ENCODE measurements around the gene AK5.

The AK5 gene

DNA sequence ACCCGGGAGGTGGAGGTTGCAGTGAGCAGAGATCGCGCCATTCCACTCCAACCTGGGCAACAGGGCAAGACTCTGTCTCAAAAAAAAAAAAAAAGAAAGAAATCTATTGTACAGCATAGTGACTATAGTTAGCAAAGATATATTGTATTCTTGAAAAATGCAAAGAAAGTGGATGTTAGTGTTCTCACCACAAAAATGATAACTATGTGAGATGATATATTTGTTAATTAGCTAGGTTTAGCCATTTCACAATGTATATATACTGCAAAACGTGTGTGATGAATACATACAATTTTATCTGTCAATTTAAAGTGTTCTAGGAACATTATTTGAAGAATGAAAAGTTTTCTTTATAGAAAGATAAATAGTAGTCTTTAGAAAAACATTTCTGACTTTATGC is 179.9 kb downstream of the AK5 start:
- DNase-seq, result no peak

DNA sequence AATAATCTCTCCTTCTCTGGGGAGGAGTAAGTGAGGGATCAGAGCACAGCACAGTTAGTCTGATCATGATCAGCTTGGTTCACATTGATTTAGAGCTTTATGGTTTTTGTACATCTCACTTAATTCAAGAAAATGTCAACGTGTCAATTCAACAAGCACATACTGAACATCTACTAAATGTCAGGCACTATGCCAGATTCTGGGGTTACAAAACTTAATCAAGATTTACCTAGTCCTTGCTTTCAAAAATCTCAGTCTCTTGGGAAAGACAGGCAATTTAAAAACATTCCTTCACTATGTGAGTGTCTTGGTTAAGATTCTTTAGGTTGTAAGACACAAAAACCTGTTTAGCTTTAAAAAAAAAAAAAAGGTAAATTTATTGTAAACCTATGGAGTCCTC is 181.4 kb downstream of the AK5 start:
- no peak for DNase-seq

- no peak for DNase-seq
These were observed 183.3 kb downstream of the AK5 start for GRCh38 chr1:77465139-77465538.

- no peak for DNase-seq
These were observed 184.1 kb downstream of the AK5 start for GRCh38 chr1:77465922-77466321.

- DNase-seq, result no peak
These were observed 185.3 kb downstream of the AK5 start for GRCh38 chr1:77467021-77467595.

GRCh38 chr1:77467741-77468140 is 185.9 kb downstream of the AK5 start:
- no peak for DNase-seq

- no peak for DNase-seq
These were observed 186.6 kb downstream of the AK5 start for GRCh38 chr1:77468257-77468948.

GRCh38 chr1:77468949-77469710 is 187.3 kb downstream of the AK5 start:
- DNase-seq, result no peak

DNA sequence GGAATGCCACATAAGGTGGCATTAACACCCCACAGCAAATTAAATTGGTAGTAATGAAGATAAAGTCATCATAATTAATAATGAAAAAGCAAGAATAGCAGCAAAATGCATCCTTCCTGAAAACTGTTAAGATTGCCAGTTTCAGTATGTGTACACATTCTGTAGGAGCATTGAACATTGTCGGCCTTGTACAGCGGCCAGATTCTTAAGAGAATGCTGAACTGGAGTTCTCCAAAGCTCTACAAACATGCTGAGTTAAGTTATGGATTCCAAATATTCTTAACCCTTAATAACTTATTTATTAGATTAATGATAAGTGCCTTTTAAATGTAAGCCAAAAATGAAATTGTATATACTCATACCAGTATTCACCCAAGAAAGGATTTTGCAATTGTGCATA is 189.9 kb downstream of the AK5 start:
- DNase-seq, result no peak

DNA sequence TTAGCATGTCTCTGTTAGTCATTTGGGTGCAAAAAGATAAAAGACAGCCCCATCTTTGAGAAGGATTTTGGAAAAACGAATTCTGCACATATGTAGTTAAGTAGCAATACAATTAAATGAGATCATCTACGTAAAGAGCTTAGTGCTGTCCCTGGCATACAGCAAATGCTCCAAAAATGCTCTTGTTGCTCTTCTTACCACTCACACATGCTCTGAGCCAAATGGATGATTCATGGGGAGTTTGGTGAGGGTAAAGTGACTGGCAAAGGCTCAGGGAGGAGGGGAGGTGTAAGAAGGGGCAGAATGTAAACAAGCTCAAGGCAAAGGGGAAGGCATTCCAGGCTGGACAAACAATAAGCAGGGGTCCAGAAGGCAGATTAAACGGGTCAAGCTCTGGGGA is 191.9 kb downstream of the AK5 start:
- no peak for DNase-seq

- no peak for DNase-seq
These were observed 193.8 kb downstream of the AK5 start for GRCh38 chr1:77475641-77476040.

- peak; percentile 52 for DNase-seq
These were observed 194.7 kb downstream of the AK5 start for GRCh38 chr1:77476475-77476874.

GRCh38 chr1:77484334-77484733 is 202.5 kb downstream of the AK5 start:
- DNase-seq, result no peak

DNA sequence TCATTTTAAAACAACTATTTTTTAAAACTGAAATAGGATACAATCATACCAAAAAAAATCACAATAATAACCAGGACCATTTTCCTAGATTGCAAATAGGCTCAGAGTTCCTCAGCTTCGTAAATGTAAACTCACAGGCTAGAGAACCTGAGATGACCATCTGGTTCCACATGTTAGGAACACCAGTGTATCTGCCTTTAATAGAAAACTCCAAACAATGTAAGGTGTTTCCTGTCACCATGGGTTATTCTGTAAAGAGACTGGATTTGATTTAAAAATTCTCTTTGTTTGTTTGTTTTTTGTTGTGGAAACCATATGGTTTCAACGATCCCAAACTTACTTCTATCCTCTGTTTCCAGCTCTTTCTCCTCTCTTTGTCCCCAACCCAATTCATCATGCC is 203.1 kb downstream of the AK5 start:
- no peak for DNase-seq

GRCh38 chr1:77487631-77488030 is 205.8 kb downstream of the AK5 start:
- no peak for DNase-seq

- no peak for DNase-seq
These were observed 208.1 kb downstream of the AK5 start for GRCh38 chr1:77489910-77490309.

- no peak for DNase-seq
These were observed 212.2 kb downstream of the AK5 start for GRCh38 chr1:77494026-77494425.

DNA sequence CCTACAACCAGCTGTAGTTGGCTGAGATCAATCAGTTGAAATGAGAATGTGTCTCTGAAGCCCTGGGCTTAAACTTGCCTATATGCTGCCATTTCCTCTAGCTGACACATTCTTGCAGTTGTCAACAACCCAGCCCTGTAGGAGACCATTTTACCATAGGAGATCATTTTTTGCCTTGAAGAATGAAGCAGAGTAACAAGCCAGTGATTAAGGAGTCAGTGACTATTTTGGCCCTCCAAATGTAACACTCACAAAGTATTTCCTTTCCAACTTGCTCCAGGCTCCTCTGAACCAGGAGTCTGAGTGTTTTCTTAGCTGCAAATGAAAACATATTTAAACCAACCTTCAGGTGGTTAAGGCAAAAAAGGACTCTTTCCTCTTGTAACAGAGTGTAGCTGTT is 217.1 kb downstream of the AK5 start:
- no peak for DNase-seq

GRCh38 chr1:77499466-77499865 is 217.6 kb downstream of the AK5 start:
- no peak for DNase-seq

DNA sequence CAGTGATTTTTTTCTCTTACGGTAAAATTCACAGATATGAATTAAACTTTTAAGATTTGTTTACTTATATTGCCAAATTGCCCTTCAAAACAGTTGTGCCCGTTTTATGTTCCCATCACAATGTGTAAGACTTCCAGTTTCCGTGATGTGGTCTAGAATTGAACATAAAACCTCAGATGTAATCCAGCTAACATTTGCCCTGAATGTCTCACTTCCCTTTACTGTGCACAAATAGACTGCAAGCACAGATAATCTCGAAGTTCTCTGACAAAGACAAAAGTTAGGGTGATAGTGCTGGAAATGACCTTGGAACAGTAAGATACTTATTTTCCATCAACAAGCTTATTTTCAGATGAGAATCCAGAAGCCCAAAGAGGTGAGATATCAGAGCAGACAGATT is 223.2 kb downstream of the AK5 start:
- no peak for DNase-seq

- no peak for DNase-seq
These were observed 225.0 kb downstream of the AK5 start for GRCh38 chr1:77506771-77507170.

DNA sequence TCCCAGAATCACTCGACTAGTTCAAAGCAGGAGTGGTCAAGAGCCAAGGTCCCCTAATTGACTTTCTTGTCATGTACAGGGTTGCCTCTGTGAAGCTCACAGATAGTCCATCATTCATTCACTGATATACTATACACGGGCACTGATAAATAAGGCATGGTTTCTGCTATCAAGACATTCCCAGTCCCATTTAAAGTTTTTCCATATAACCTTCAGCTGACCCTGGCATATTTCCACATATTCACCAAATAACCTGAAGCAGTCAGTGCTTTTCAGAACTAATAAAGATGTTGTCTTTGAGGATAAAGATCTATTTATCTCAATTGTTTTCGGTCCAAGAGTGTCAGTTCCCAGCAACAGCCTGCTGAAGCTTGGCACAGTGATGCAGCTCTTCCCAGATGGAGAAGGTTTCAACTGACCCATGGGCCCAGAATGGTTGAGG is 227.3 kb downstream of the AK5 start:
- no peak for DNase-seq

GRCh38 chr1:77509898-77510297 is 228.1 kb downstream of the AK5 start:
- no peak for DNase-seq

DNA sequence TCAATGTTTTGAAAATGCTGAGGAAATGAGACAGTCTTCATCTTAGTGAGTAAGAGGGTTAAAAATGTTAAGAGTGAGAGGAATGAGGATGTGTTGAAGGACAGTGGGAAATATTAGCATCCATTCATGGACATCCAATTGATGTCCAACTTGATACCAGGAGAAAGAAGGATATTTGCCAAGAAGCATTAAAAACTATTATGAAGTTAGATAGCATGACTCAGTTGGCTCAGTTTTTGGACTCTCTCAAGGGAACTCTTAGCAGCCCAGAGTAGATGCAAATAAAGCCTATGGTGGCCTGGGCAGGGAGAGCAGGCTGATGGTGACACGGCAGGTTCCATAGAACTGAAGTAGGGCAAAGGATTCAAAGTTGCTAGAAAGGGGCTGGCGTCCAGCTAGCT is 229.6 kb downstream of the AK5 start:
- DNase-seq, result no peak

All from CD4-positive, alpha-beta T cell treated with Interferon gamma for 1 hour (primary cell).